Stimulated activated CD4-positive, alpha-beta T cell treated with anti-CD3 and anti-CD28 coated beads, Interleukin-1b, Interleukin-23, amount 100 ng/mL, for 4 hours (primary cell): Measurements from ENCODE around the gene SNX15.
"Not testable (repeated sequence)": the region's sequence is repeated elsewhere in the genome, so short reads cannot be mapped to it uniquely, and the experiment has no call there.

Source experiments
- DNase-seq, 2 donors: peaks; one replicate each; pipeline ENCODE4 v3.0.0-alpha.2; 2020; ENCODE audit warnings: low read depth in 2 of 2

SNX15 gene

GRCh38 chr11:65027213-65028067 is at the start of gene SNX15:
SNX15 (plus strand) TSS chr11:65027439; CDS start chr11:65027538, 99 bp downstream.
- peak; percentile 72 to 87 for DNase-seq

GRCh38 chr11:64983339-64983738 is 43.9 kb upstream of the SNX15 start:
- DNase-seq, result not testable (repeated sequence)

GRCh38 chr11:64987998-64988854 is 39.0 kb upstream of the SNX15 start:
- DNase-seq, result no peak

- DNase-seq, result no peak
Observed at GRCh38 chr11:64989416-64989815, 37.8 kb upstream of the SNX15 start.

GRCh38 chr11:64990222-64990923 is 36.9 kb upstream of the SNX15 start:
- DNase-seq, result no peak

- DNase-seq, result no peak
Observed at GRCh38 chr11:64994318-64994717, 32.9 kb upstream of the SNX15 start.

- no peak for DNase-seq
Observed at GRCh38 chr11:64996327-64996709, 30.9 kb upstream of the SNX15 start.

- DNase-seq, result no peak
Observed at GRCh38 chr11:64996710-64997380, 30.4 kb upstream of the SNX15 start, which contains the start of gene BATF2. BATF2 (minus strand) TSS chr11:64996971; CDS start chr11:64996914, 57 bp downstream.

- DNase-seq, result no peak
Observed at GRCh38 chr11:64998141-64998540, 29.1 kb upstream of the SNX15 start.

GRCh38 chr11:64998690-64999431 is 28.4 kb upstream of the SNX15 start:
- DNase-seq, result no peak

GRCh38 chr11:64999478-64999877 is 27.8 kb upstream of the SNX15 start:
- DNase-seq, result no peak

- DNase-seq, result no peak
Observed at GRCh38 chr11:65002706-65003105, 24.5 kb upstream of the SNX15 start.

GRCh38 chr11:65003282-65003681 is 24.0 kb upstream of the SNX15 start:
- DNase-seq, result no peak

- DNase-seq, result not testable (repeated sequence)
Observed at GRCh38 chr11:65003968-65004367, 23.3 kb upstream of the SNX15 start.

- no peak for DNase-seq
Observed at GRCh38 chr11:65008016-65008415, 19.2 kb upstream of the SNX15 start.

GRCh38 chr11:65008873-65009272 is 18.4 kb upstream of the SNX15 start:
- DNase-seq, result no peak

GRCh38 chr11:65013130-65013887 is 13.9 kb upstream of the SNX15 start:
- peak; percentile 86 to 87 for DNase-seq

GRCh38 chr11:65013888-65014725 is 13.1 kb upstream of the SNX15 start, which contains the start of gene ARL2:
ARL2 (plus strand) TSS chr11:65014160; CDS start chr11:65014208, 48 bp downstream.
- DNase-seq, result peak; percentile 69 to 80

- DNase-seq, result no peak
Observed at GRCh38 chr11:65014726-65015227, 12.5 kb upstream of the SNX15 start.
